KBM-7 (cell line): ENCODE results near the gene FSD1.
"Not testable (repeated sequence)": the region's sequence is repeated elsewhere in the genome, so short reads cannot be mapped to it uniquely, and the experiment has no call there.

Source experiments
- DNase-seq: peaks from one replicate; pipeline ENCODE4 v3.0.0-alpha.2; 2015
- in situ Hi-C: fragments of 300-500 bp; cut with MboI; formaldehyde crosslinking; loops from 2 replicates; pipeline ENCODE4 v1.14.3; 2020; ENCODE audit warnings: low sequenced_read_pairs, low pct_unique_long_range_greater_than_20kb, mixed read lengths

Gene FSD1

DNA sequence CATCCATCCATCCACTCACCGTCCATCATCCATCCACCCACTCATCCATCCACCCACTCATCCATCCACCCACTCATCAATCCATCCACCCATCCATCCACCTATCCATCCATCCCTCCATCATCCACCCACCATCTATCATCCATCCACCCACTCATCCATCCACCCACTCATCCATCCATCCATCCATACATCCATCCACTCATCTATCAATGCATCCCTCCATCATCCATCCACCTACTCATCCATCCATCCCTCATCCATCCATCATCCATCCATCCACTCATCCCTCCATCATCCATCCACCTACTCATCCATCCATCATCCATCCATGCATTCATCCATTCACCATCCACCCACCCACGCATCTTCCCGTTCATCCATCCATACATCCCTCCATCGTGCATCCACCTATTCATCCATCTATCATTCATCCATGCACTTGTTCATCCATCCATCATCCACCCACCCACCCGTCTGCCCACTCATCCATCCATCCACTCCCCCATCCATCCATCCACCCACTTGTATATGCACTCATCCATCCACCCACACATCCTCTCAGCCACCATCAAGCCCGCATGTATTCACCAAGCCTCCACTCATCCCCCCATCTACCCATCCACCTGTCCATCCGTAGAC is 30.7 kb downstream of the FSD1 start:
- DNase-seq: no peak
- in situ Hi-C loops: no loop called here

DNA sequence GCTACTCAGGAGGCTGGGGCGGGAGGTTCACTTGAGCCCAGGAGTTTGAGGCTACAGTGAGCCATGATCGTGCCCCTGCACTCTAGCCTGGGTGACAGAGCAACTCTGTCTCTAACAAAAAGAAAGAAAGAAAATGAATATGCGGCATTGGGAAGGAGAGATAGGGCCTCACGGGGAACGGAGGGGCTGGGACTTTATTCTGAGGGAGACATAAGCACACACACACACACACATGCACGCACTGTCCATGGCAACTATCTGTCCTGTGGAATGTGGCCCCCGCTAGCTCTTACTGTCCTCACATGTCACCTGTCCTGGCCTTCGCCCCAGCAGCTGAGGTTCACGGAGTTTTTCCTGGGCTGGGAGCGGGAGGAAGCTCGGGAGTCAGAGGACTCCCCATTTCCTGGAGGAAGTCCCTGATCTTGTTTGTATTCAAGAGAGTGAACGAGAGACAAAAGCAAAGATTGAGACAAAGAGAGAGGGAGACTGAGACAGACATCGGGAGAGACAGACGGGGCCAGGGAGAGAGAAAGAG is 33.6 kb downstream of the FSD1 start:
- in situ Hi-C loops: no loop called here
- no peak for DNase-seq

DNA sequence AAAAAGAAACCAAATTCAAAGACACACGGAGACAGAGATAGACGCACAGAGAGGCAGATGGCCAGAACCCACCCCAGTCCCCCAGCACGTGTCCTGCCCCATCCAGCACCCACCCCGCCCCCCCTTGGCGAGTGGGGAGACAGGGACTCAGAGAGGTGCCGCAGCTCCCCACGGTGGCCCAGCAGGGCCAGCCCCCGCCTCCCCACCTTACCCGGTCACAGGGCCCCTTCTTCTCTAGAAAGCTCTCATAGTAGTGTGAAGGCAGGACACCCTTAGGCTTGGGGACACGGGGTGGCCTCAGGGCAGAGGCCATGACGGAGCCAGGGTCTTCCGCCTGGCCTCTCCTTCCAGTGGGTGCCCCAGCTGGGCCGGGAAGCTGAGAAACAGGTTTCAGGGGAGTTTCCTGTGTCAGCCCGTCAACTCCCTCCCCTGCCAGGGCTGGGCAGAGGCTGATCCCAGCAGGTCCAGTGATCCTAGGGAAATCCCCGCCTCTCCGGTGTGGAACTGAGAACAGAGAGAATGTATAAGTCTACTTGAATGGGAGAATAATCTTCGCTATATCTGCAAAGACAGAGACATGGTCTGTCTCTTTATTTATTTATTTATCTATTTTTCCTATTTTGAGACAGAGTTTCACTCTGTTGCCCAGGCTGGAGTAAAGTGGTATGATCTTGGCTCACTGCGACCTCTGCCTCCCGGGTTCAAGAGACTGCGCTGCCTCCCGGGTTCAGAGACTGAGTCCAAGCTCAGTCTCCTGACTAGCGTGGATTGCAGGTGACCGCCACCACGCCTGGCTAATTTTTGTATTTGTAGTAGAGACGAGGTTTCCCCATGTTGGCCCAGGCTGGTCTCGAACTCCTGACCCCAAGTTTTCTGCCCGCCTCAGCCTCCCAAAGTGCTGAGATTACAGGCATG is 34.3 kb downstream of the FSD1 start, which contains the start of gene STAP2:
TSS of gene STAP2 (minus strand) at position 387 of the 915 bp plus-strand sequence. CDS start at position 313, 74 bp downstream.
- no peak for DNase-seq
- in situ Hi-C loops: no loop called here

DNA sequence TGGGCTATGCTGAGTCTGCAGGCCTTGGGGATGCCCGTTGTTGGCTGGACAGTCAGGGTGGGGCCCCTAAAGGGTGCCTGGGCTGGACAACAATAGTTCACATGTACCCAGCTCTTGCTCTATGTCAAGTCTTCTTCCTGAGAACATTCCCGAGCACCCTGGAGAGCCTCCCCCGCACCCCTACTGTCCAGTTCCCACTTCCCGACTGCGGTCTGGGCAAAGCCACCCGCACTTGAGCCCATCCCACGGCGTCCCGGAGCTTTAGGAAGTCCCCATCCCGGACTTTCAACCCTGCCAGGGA is 37.9 kb downstream of the FSD1 start:
- DNase-seq: no peak
- in situ Hi-C loops: no loop called here

DNA sequence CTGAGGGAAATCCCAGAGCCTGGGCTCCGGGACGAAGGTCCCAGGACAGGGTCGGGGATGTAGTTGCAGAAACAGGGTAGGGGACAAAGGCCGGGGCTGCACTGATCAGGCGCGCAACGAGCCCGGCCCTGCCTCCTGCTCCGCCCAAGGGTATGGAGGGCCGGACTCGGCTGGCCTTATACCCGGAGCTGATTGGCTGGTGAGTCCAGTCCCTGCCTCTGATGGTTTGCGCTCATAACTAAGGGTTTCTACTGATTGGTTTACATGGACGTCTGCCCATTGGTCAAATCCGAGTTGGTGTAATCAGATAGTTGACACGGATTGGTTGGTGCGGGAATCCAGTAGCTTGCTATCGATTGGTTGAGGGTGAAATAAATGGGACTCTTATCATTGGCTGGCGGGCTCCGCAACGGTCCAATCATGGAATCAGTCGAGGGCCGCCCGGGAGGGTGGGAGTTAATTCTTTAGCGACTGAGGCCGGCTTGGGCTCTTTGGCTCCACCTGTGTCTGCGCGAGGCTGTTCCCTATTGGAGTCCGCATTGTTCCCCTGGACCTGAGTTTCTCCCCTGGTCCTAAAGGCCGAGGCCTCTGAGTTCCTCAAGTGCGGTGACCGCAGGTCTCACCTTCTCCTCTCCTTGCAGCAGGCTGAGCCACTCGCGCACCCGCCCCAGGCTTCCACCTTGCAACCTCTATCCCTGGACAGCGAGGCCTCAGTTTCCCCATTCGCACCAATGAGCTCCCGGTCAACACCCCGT is 38.4 kb downstream of the FSD1 start:
- in situ Hi-C loops: no loop called here

DNA sequence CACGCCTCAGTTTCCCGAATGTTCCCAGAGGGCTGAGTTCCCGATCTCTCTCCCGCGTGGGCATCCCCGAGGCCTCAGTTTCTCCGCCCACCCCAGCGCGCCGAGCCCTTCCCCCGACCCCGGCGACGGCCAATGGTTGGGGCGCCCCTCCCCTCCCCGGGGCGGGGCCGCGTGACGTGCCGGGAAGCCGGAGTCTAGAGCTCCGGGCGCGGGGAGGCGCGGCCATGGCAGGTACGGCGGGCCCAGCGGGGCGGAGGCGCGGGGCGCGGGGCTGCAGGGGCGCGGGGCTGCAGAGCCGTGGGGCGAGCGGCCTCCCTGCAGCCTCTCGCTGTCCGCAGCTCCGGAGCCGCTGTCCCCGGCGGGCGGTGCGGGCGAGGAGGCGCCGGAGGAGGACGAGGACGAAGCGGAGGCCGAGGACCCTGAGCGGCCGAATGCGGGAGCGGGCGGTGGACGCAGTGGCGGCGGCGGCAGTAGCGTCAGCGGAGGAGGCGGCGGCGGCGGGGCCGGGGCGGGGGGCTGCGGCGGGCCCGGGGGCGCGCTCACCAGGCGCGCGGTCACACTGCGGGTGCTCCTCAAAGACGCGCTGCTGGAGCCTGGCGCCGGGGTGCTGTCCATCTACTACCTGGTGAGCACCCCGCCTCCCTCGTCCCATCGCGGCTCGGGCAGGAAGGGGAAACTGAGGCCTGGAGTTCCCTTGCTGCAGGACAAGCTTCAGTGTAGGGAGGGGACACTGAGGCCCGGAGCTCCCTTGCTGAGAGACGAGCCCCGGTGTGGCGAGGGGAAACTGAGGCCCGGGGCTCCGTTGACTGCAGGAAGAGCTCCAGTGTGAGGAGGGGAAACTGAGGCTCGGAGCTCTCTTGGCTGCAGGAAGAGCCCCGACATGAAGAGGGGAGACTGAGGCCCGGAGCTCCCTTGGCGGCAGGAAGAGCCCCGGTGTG is 39.2 kb downstream of the FSD1 start, which contains the start of gene MPND:
TSS of gene MPND (plus strand) at position 193 of the 938 bp plus-strand sequence. CDS start at position 225, 32 bp downstream.
- in situ Hi-C loops: no loop called here
- no peak for DNase-seq

More for the DNA sequence above, 38.4 kb downstream of the FSD1 start:
- peak; percentile 99 for DNase-seq

DNA sequence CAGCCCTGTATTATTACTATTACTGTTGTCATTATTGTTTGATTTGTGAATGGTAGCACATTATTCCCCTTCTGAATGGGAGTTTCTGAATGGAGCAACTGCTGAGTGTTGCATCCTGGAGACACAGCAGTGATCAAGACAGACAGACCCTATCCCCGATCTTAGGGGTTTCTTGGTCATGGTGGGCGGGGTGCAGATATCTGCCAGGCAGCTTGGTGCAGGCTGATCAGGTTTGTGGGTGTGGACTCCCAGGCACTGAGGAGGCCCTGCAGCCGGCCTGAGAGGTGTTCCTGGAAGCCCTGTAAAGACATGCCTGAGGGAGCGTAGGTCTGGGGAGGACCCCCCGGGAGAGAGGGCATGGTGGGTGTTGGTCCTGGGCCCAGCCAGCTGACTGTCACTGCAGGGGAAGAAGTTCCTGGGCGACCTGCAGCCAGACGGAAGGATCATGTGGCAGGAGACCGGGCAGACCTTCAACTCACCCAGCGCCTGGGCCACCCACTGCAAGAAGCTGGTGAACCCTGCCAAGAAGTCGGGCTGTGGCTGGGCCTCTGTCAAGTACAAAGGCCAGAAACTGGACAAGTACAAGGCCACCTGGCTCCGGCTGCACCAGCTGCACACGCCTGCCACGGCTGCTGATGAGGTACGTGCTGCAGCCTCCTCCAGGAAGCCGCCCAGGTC is 41.1 kb downstream of the FSD1 start:
- DNase-seq: no peak
- in situ Hi-C loops: no loop called here

DNA sequence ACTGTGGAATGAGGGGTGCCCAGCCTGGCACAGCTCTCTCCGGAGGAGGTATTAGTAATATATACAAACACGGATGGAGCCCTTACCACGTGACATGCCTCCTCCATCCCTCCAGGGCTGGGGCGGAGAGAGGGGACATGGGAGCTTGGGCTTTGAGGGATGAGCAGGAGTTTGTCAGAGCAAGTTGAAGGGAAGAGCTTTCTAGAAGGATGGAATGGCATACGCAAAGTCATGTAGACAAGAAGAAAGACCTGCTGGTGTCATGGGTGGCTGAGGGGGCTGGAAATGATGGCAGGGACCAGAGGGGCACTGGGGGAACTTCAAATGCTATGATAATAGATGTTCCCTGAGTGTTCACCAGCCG is 41.6 kb downstream of the FSD1 start:
- in situ Hi-C loops: no loop called here
- no peak for DNase-seq

DNA sequence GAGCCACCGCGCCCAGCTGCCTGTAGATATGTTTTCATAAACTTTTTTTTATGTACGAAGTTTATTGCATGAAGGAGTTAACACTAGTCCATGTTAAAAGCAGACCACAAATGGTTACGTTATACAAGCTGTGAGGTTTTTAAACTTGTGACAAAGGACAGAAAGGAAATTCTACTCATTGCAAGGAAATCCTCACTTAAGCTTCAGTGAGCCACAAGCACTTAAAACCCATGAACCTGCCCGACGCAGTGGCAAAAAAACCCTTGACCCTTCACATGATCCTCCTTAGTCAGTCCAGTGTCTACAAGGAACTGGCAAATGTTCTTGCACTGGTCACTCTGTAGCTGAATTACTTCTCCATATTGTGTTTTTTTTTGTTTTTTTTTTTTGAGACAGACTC is 43.1 kb downstream of the FSD1 start:
- DNase-seq: no peak
- in situ Hi-C loops: no loop called here

DNA sequence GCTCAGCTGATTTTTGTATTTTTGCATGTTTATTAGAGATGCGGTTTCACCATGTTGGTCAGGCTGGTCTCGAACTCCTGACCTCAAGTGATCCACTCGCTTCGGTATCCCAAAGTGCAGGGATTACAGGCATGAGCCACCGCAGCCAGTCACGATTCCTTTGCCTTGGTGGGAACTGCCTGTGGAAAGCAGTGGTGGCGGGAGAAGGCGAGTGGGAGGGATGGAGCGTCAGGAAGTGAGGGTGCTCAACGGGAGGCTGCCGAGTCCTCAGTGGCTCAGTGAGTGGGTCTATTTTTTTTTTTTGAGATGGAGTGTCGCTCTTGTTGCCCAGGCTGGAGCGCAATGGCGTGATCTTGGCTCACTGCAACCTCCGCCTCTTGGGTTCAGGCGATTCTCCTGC is 44.8 kb downstream of the FSD1 start:
- in situ Hi-C loops, DNase-seq: not testable (repeated sequence)

DNA sequence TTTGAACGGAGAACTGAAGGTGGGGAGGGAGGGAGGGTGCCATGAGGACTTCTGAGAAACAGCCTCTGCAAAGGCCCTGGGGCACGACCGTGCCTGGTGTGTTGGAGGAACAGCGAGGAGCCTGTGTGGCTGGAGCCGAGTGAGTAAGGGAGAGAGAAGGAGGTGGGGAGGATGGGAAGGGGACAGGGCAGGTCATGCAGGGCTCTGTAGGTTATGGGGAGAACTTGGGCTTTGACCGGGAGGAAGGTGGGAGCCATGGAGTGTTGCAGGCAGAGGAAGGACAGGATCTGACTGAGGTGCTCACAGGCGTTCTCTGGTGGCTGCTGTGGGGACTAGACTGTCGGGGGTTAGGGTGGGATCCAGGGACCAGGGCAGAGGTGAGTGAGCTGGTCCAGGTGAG is 45.7 kb downstream of the FSD1 start:
- no peak for DNase-seq
- in situ Hi-C loops: no loop called here

DNA sequence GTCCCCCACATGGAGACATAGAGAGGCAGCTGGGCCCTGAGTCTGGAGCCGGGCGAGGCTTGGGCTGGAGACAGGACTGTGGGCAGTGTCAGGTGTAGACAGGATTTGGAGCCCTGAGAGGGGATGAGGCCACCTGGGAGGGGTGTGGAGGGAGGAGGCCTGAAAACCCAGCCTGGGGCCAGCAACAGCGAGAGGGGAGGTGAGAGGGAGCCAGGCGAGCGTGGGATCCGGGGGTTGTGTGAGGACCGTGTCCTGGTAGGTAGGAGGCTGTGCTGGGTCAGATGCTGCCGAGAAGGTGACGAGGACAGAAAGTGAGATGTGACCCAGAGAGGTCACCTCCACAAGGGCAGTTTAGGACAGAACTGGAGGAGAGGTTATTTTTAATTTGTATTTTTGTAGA is 46.3 kb downstream of the FSD1 start:
- in situ Hi-C loops: no loop called here
- DNase-seq: no peak

DNA sequence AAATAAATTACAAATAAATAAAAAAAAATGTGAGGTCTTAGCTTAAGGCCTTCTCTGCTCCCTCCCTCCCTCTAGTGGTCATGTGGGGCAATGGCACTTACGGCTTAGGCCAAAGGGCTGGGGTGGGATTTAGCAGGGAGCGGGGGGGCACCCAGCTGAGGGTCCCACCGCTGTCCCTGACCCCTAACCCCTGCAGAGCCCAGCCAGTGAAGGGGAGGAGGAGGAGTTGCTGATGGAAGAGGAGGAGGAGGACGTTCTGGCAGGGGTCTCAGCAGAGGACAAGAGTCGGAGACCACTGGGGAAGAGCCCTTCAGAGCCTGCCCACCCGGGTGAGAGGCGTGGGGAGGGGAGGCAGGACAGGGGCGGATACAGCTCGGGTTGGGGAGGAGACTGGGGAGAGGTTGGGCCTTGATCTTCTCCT is 48.3 kb downstream of the FSD1 start:
- in situ Hi-C loops: no loop called here
- DNase-seq: peak; percentile 52

DNA sequence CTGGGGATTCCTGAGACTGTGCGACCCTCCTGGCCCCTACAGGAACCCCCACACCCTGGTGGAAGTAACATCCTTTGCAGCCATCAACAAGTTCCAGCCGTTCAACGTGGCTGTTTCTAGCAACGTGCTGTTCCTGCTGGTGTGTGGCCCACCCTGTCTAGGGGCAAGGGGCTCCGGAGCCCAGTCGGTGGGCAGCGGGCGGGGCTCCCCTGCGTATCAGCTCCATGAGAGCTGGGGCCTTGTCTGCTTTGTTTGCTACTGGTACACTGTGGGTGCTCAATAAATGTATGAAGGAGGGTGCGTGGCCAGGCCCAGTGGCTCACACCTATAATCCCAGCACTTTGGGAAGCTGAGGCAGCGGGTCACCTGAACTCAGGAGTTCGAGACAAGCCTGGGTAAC is 49.9 kb downstream of the FSD1 start:
- no peak for DNase-seq
- in situ Hi-C loops: no loop called here

DNA sequence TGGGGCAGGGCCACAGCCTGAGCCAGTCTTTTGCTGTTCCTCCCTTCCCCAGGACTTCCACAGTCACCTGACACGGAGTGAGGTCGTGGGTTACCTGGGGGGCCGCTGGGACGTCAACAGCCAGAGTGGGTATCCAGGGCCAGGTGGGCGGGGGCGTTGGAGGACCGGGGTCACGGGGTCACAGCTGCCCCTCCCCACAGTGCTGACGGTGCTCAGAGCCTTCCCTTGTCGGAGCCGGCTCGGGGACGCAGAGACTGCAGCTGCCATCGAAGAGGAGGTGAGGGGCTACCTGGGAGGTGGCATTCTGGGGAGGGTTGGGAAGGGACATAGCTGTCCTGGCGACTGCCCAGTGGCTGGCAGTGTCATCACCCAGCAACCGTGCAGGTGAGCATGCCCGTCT is 50.5 kb downstream of the FSD1 start:
- in situ Hi-C loops: no loop called here
- no peak for DNase-seq

DNA sequence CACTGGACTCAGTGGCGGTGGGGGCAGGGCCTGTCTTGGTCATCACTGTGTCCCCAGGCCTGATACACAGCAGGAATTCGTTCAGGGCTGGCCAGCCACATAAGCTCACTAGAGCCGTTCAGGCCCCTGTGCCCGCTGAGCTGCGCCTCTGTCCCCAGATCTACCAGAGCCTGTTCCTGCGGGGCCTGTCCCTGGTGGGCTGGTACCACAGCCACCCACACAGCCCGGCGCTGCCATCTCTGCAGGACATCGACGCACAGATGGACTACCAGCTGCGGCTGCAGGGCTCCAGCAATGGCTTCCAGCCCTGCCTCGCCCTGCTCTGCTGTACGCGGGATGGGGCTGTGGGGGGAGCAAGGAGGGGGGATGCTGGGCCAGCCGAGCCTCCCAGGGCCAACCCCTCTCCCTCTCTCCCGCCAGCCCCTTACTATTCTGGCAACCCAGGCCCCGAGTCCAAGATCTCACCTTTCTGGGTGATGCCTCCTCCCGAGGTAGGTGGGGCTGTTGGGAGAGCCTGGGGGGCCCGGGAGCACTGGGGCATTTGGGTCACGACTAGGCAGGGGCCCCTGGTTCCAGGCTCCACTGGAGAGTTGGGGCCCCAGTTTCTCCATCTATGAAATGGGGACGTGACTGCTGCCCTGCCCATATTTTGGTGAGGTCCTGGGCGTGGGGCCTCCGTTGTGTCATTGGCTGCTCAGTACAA is 52.8 kb downstream of the FSD1 start:
- in situ Hi-C loops: no loop called here
- no peak for DNase-seq

DNA sequence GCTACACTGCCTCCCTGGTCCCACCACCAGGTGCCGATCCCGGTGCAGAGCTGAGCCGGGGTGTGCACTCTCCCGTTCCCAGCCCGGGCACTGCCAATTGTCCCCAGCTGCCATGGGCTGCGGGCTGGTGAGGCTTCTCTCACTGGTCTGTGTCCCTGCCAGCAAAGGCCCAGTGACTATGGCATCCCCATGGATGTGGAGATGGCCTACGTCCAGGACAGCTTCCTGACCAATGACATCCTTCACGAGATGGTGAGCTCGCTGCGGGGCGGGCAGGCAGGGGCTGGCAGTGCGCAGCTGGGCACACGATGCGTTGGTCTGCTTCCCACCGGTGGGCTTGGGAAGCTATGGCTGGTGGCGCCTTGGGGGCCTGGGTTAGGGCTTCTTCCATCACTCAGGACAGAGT is 53.5 kb downstream of the FSD1 start:
- DNase-seq: no peak
- in situ Hi-C loops: no loop called here
